GM12878 (cell line): ENCODE measurements around the gene TGDS. TPM values are rescaled to one million over a fixed set of nuclear protein-coding genes. Genes with fewer than 3 reads are reported as not detected.

Experiments used
- ATAC-seq: fragments of 200-7000 bp; cut with Tn5 transposase; 3 replicates; pipeline ENCODE4 v1.9.1; 2020; ENCODE audit warnings: mild to moderate bottlenecking, moderate library complexity
- BruUV-seq: library from RNA; stranded (reverse); fragments of 400-500 nt; replicated peaks from 2 replicates; lab custom pipeline; 2021; lab: Mats Ljungman, UMichigan
- CTCF ChIA-PET: fragments of 300-600 bp; sonication (Branson Sonifier 250); formaldehyde crosslinking; extraction: SDS; loops from one replicate; lab custom pipeline; 2021; ENCODE audit warnings: inconsistent platforms; lab: Yijun Ruan, JAX
- POLR2A ChIA-PET: fragments of 350-600 bp; formaldehyde crosslinking; extraction: SDS; loops from one replicate; lab custom pipeline; 2021; ENCODE audit warnings: inconsistent platforms; lab: Charles Lee
- RAD21 ChIA-PET: fragments of 300-600 bp; sonication (Branson Sonifier 250); formaldehyde crosslinking; loops from one replicate; lab custom pipeline; 2023; ENCODE audit warnings: antibody characterized with exemption; ENCODE audit not compliant: unreplicated experiment; lab: Charles Lee
- SMC1A ChIA-PET: fragments of 300-600 bp; sonication (Branson Sonifier 250); formaldehyde crosslinking; loops from one replicate; lab custom pipeline; 2023; ENCODE audit not compliant: unreplicated experiment, uncharacterized antibody; lab: Charles Lee
- DNase-seq: peaks from one replicate; pipeline ENCODE4 v3.0.0-alpha.2; 2011; ENCODE audit warnings: low read depth, low spot score
- FAIRE-seq: peaks from 3 replicates; lab custom pipeline; 2011; peaks lifted over from hg19 to GRCh38; lab: Jason Lieb, UNC
- H2AFZ ChIP-seq: 2 replicates; pipeline ENCODE4 v1.6.0; 2011; ENCODE audit warnings: low read depth, low read length, control low read depth; ENCODE audit not compliant: control insufficient read depth
- H3K27ac ChIP-seq: 2 replicates; pipeline ENCODE4 v1.5.1; 2011; ENCODE audit warnings: control low read depth; ENCODE audit not compliant: control insufficient read depth, insufficient read depth
- H3K27me3 ChIP-seq, 2 experiments: replicated peaks in 1 of 2; 2 replicates each; pipeline versions ENCODE4 v1.6.0 to v1.6.1; 2011; ENCODE audit warnings: low read length in 1 of 2; ENCODE audit not compliant: control insufficient read depth in 2 of 2, insufficient read depth in 2 of 2
- H3K36me3 ChIP-seq, 2 experiments: 2 replicates each; pipeline ENCODE4 v1.5.1; 2011; ENCODE audit warnings: low read length in 1 of 2; ENCODE audit not compliant: control insufficient read depth in 2 of 2, insufficient read depth in 2 of 2
- H3K4me1 ChIP-seq: 2 replicates; pipeline ENCODE4 v1.6.1; 2011; ENCODE audit warnings: mild to moderate bottlenecking, low read length, moderate library complexity, mixed read lengths; ENCODE audit not compliant: control insufficient read depth, insufficient read depth
- H3K4me2 ChIP-seq: 2 replicates; pipeline ENCODE4 v1.6.0; 2011; ENCODE audit warnings: control low read depth; ENCODE audit not compliant: control insufficient read depth, insufficient read depth
- H3K4me3 ChIP-seq: fragments of 200-600 bp; sonication (generic); 2 replicates; pipeline ENCODE4 v1.5.1; 2016
- H3K79me2 ChIP-seq: 2 replicates; pipeline ENCODE4 v1.6.0; 2011; ENCODE audit warnings: low read length; ENCODE audit not compliant: control insufficient read depth, insufficient read depth
- H3K9ac ChIP-seq: 2 replicates; pipeline ENCODE4 v1.8.0; 2011; ENCODE audit warnings: low read length, control low read depth, mixed read lengths; ENCODE audit not compliant: control insufficient read depth, insufficient read depth
- H3K9me3 ChIP-seq: replicated peaks from 3 replicates; pipeline ENCODE4 v1.5.1; 2011; ENCODE audit warnings: mild to moderate bottlenecking, low read length; ENCODE audit not compliant: control insufficient read depth, insufficient read depth
- H4K20me1 ChIP-seq: 2 replicates; pipeline ENCODE4 v1.6.0; 2011; ENCODE audit not compliant: control insufficient read depth, insufficient read depth
- ASH2L ChIP-seq: fragments of 300-600, 200-600 bp; sonication (generic); IDR thresholded peaks from 2 replicates; pipeline ENCODE4 v1.6.1; 2017; ENCODE audit warnings: low read depth, mild to moderate bottlenecking, borderline replicate concordance
- HCFC1 ChIP-seq: fragments of 150-350 bp; IDR thresholded peaks from 2 replicates; pipeline ENCODE4 v1.6.1; 2014; ENCODE audit warnings: low read length
- IKZF2 ChIP-seq, 2 experiments: fragments of 450-650 bp; IDR thresholded peaks; 2 replicates each; pipeline ENCODE4 v1.6.1; 2017; ENCODE audit warnings: mild to moderate bottlenecking in 2 of 2, moderate library complexity in 2 of 2
- MXI1 ChIP-seq: fragments of 150-350 bp; IDR thresholded peaks from 2 replicates; pipeline ENCODE4 v1.6.1; 2011; ENCODE audit warnings: low read depth, mild to moderate bottlenecking, inconsistent platforms, low read length, improper control_type of control experiment
- SKIL ChIP-seq: fragments of 450-650 bp; IDR thresholded peaks from 2 replicates; pipeline ENCODE4 v1.6.1; 2017; ENCODE audit warnings: mild to moderate bottlenecking, low read depth, inconsistent platforms; ENCODE audit not compliant: poor library complexity, severe bottlenecking
- WGBS: methylation state at CpG from one replicate; pipeline ENCODE4 v1.1.6; 2016; ENCODE audit warnings: low lambda C conversion rate; ENCODE audit not compliant: insufficient replicate concordance, insufficient coverage; ENCODE audit errors: missing lambda C conversion rate; 5-methylcytosine and 5-hydroxymethylcytosine counted together
- in situ Hi-C: fragments of 300-500 bp; cut with MboI; formaldehyde crosslinking; loops from 9 replicates; pipeline ENCODE4 v1.14.3; 2018; ENCODE audit warnings: mixed read lengths
- intact Hi-C: fragments of 100-400 bp; cut with micrococcal nuclease; formaldehyde crosslinking; loops from one replicate; pipeline ENCODE4 v1.14.2; 2022; ENCODE audit not compliant: unreplicated experiment
- polyA plus RNA-seq, 11 experiments: library from polyadenylated mRNA; depleted of rRNA in 4 of 11; unstranded in 6 of 11; stranded (reverse) in 5 of 11; fragments of >200 nt; fragmentation: Nextera tagmentation in 4 of 11; fragmentation: Illumina TruSeq in 1 of 11; extraction: Ambion mirVana in 4 of 11; extraction: Trizol in 1 of 11; gene quantifications; 1 replicate in 1 of 11; 2 replicates in 10 of 11; pipeline versions ENCODE4 v1.2.1 to v1.2.3, GENCODE V29; 2011 to 2016; ENCODE audit warnings: inconsistent platforms in 2 of 11, missing spikeins in 2 of 11, low read depth in 1 of 11
- total RNA-seq, 4 experiments: library from RNA; depleted of rRNA in 3 of 4; stranded (reverse); fragments of >200 nt in 3 of 4; fragmentation: Illumina TruSeq in 1 of 4; extraction: Trizol in 1 of 4; gene quantifications; 2 replicates each; pipeline versions ENCODE4 v1.2.1 to v1.2.3, GENCODE V29; 2013 to 2021

Gene TGDS
- total and polyA plus RNA-seq, 10 of the 15 experiments (the other 5 are each of a cell fraction or from before 2014, with no cell fraction given) = 13.1 to 44.3 (median 23.8) TPM

GRCh38 chr13:94552095-94552494, 43.9 kb downstream of the TGDS start (continued):
- no peak for TF ChIP-seq SKIL
- TF ChIP-seq, all 136 proteins: peak for 0

GRCh38 chr13:94550062-94550738, 45.8 kb downstream of the TGDS start:
- no TSS peak for BruUV-seq

More at GRCh38 chr13:94550062-94550738, 45.8 kb downstream of the TGDS start:
- H3K4me1 ChIP-seq = no peaks in the 10 kb centered on the region
- ChIA-PET CTCF (interaction anchor here (0.7 to 3.5 kb wide), 7 partner anchors 13 to 417 kb away, joined by 3 to 21 read pairs (median 5); partner anchors contain the start of gene TGDS), SMC1A (interaction anchor here (0.7 to 2.9 kb wide), 7 partner anchors 13 to 70 kb away, joined by 3 to 11 read pairs (median 4); partner anchors contain the start of gene TGDS), RAD21 (interaction anchor here (0.8 to 4.3 kb wide), 8 partner anchors 11 to 114 kb away, joined by 3 to 34 read pairs (median 5); partner anchors contain the start of gene TGDS)
- peak; percentile 34 for ATAC-seq
- H3K27ac ChIP-seq = no peak overlapping the region
- H3K36me3 ChIP-seq = no peaks in the 10 kb centered on the region
- 28% methylated on average over 21 of the region's 21 CpGs for WGBS
- peak overlapping the region; percentile 97 for H3K4me2 ChIP-seq
- peak overlapping the region; percentile 83 for H3K9ac ChIP-seq
- H3K27me3 ChIP-seq = no peaks in the 10 kb centered on the region
- H3K79me2 ChIP-seq = no peaks in the 10 kb centered on the region; the same call in 1 of the 2 replicates
- H2AFZ ChIP-seq = peak overlapping the region; percentile 98
- no peaks in the 10 kb centered on the region for H3K9me3 ChIP-seq
- TF ChIP-seq ASH2L = peak; percentile 36; the same call in 1 of the 2 replicates
- TF ChIP-seq HCFC1 = no peak
- no peak for TF ChIP-seq MXI1
- 0 out of 4 replicates have a peak, but pooled peaks of 1 of the 2 experiments have one; percentile 2 for TF ChIP-seq IKZF2 (IDR thresholded peaks at IDR 0.05)
- TF ChIP-seq, all 136 proteins: peak for 2
- intact Hi-C loops = no loop called here
- Histone ChIP-seq H4K20me1 (no peaks in the 10 kb centered on the region), H3K4me3 (peak overlapping the region; percentile 83)
- no peak for FAIRE-seq
- in situ Hi-C loops = no loop called here
- POLR2A ChIA-PET = interaction anchor here (0.6 to 3.9 kb wide), 6 partner anchors 42 to 121 kb away, joined by 3 to 22 read pairs (median 4); partner anchors contain the start of genes GPR180 and TGDS
- peak; percentile 4 for DNase-seq
